RCC 7860 (cell line): ENCODE results near the gene PSMD4.

Source experiments
- DNase-seq: peaks from one replicate; pipeline ENCODE4 v3.0.0-alpha.2; 2015; ENCODE audit warnings: low spot score
- FAIRE-seq: peaks from 2 replicates; lab custom pipeline; 2012; peaks lifted over from hg19 to GRCh38; lab: Jason Lieb, UNC

The PSMD4 gene

GRCh38 chr1:151293093-151293492 is 38.6 kb downstream of the PSMD4 start:
- no peak for FAIRE-seq

GRCh38 chr1:151294742-151295462 is 40.4 kb downstream of the PSMD4 start:
- no peak for FAIRE-seq
- DNase-seq: no peak

More at GRCh38 chr1:151293093-151293492, 38.6 kb downstream of the PSMD4 start:
- DNase-seq: no peak

- FAIRE-seq (no peak), DNase-seq (no peak)
Observed at GRCh38 chr1:151309811-151310323, 55.3 kb downstream of the PSMD4 start.

- FAIRE-seq: no peak
- no peak for DNase-seq
Observed at GRCh38 chr1:151311011-151311410, 56.5 kb downstream of the PSMD4 start.

GRCh38 chr1:151311589-151312331 is 57.2 kb downstream of the PSMD4 start:
- DNase-seq: peak; percentile 97
- FAIRE-seq: peak; percentile 95

GRCh38 chr1:151312411-151312810 is 57.9 kb downstream of the PSMD4 start:
- DNase-seq (peak; percentile 27), FAIRE-seq (no peak)

DNA sequence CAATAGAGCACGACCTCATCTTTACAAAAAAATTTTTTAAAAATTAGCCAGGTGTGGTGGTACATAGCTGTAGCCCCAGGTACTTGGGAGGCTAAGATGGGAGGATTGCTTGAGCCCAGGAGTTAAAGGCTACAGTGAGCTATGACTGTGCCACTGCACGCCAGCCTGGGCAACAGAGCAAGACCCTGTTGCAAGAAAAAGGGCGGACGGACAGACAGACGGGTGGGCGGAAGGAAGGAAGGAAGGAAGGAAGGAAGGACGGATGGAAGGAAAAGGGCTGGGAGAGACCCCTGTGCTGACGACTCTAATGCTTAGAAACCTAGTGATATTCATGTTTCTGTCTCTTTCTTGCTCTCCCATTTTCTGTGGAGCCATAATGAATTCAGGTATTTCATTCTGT is 58.3 kb downstream of the PSMD4 start:
- DNase-seq (no peak), FAIRE-seq (no peak)

- DNase-seq: no peak
- no peak for FAIRE-seq
Observed at GRCh38 chr1:151313501-151313900, 59.0 kb downstream of the PSMD4 start.

DNA sequence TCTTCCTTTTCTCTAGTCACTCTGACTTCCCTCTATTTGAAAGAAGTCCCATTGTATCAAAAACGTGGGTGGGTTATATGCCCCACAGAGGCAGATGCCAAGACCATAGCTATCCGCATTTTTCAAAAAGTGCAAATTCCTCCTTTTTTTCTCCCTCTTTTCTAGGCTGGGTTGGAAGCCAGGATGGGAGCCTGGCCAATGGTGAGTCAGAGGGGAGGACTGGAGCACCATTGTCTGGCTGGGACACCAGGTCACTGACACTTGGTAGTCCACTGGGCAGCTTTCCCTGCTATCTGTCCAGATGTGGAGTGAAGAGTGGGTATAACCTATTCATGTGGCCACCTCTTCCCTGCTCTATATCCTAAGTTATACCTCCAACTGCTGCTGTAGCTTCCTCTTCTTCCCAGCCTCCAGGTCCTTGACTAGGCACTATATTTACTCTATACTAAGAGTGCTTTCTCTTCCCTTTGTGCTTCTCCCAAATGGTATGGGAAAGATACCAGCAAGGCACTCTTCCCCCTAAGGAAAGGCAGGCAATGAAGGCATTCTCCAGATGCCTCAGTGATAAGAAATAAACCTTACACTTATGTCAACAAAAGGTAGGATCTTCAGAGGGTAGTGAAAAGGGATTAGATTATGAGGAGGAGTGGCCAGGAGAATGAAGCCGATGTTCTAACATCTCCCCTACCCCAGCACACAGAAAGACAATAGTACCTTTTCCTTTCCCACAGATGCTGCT is 59.8 kb downstream of the PSMD4 start:
- FAIRE-seq (no peak), DNase-seq (peak; percentile 13)

DNA sequence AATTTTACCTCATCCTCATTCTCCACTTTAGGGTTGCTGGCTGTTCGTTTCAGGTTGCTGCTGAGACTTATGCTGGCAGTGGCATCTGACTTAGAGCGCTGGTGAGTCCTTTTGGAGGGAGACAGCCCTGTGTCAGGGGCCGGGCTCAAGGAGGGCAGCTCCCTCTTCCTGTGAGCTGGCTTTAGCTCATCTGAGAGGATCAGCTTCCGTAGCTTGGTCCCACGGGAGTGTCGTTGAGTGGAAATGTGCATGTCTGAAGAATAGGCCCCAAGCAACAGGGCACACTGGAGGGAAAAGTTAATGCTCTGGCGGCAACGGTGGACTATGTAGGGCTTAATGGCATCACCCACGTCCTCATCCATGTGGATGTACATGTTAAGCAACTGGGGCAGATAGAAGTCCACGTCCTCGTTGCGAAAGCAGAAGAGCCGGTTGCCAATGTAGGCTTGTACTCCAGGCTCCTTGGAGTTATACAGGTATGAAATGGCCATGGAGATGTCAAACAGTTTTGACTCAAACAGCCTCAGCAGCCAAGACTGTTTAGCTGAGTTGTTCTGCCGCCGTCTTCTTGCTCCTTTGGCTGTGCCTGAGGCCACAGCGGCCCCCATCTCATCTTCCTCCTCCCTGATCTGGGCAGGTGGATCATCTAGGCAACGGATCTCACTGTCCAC is 61.2 kb downstream of the PSMD4 start:
- DNase-seq (no peak), FAIRE-seq (no peak)
